ENCODE measurements around the gene HOXB2.

DNA sequence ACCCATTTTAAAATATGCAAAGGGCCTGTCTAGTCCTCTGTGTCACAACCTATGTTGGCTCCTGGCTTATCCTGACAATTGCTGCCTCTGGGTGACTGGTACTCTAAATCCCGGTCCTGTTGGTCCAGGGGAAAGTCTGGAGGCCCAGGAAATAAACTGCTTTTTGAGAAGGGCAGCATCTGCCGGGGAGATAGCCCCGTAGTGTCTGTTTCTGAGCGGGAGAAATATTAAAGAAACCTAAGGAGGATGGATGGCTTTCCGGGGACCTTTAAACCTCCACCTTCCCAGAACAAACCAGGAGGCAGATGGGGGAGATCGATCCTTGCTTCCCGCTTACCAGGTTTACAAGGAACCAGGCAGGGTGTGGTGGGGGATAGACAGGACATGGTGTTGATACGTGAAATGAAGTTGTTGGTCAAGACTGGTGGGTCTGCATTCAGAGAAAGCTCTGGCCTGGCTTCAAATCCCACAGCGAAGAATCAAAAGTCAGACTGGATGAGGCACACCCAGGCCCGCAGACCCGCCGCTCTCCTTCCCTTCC is 3.8 kb downstream of the HOXB2 start:
- TF ChIP-seq CTCF (conservative IDR thresholded peaks at IDR 0.05) (no peak), EZH2 (IDR thresholded peaks at IDR 0.05; ENCODE audit: low read depth) (no peak)
